Upper lobe of left lung (tissue), 4 donors: ENCODE measurements around the gene ATP13A4.

ENCODE experiments used
- CTCF ChIP-seq, 6 experiments: fragments of 450-650 bp in 4 of 6; fragments of 200-600 bp in 2 of 6; sonication (generic) in 2 of 6; IDR thresholded peaks; one replicate each; pipeline ENCODE4 v1.5.1; 2016 to 2019; ENCODE audit warnings: antibody characterized with exemption in 6 of 6
- EP300 ChIP-seq, 4 donors: sonication (generic); formaldehyde crosslinking; IDR thresholded peaks; one replicate each; pipeline ENCODE4 v1.5.1; 2017; ENCODE audit warnings: antibody characterized with exemption in 4 of 4, control low read depth in 2 of 4
- POLR2A ChIP-seq, 4 donors: fragments of 450-650 bp; IDR thresholded peaks; one replicate each; pipeline ENCODE4 v1.5.1; 2016 to 2017; ENCODE audit warnings: antibody characterized with exemption in 4 of 4, mild to moderate bottlenecking in 2 of 4
- POLR2AphosphoS5 ChIP-seq, 2 donors: sonication (generic); formaldehyde crosslinking; IDR thresholded peaks; one replicate each; pipeline ENCODE4 v1.5.1; 2017; ENCODE audit warnings: antibody characterized with exemption in 2 of 2

- TF ChIP-seq CTCF (IDR thresholded peaks at IDR 0.05) = no peak
- no peak for TF ChIP-seq POLR2A (IDR thresholded peaks at IDR 0.05)
- no peak for TF ChIP-seq EP300 (IDR thresholded peaks at IDR 0.05)
- TF ChIP-seq POLR2AphosphoS5 (IDR thresholded peaks at IDR 0.05) = no peak
Observed at GRCh38 chr3:193586526-193586925, 31.8 kb upstream of the ATP13A4 start.
